GM12878 (cell line): ENCODE measurements around the gene CHIT1. TPM values are rescaled to one million over a fixed set of nuclear protein-coding genes. Genes with fewer than 3 reads are reported as not detected.

Experiments used
- ATAC-seq: fragments of 200-7000 bp; cut with Tn5 transposase; 3 replicates; pipeline ENCODE4 v1.9.1; 2020; ENCODE audit warnings: mild to moderate bottlenecking, moderate library complexity
- BruUV-seq: library from RNA; stranded (reverse); fragments of 400-500 nt; replicated peaks from 2 replicates; lab custom pipeline; 2021; lab: Mats Ljungman, UMichigan
- CTCF ChIA-PET: fragments of 300-600 bp; sonication (Branson Sonifier 250); formaldehyde crosslinking; extraction: SDS; loops from one replicate; lab custom pipeline; 2021; ENCODE audit warnings: inconsistent platforms; lab: Yijun Ruan, JAX
- POLR2A ChIA-PET: fragments of 350-600 bp; formaldehyde crosslinking; extraction: SDS; loops from one replicate; lab custom pipeline; 2021; ENCODE audit warnings: inconsistent platforms; lab: Charles Lee
- RAD21 ChIA-PET: fragments of 300-600 bp; sonication (Branson Sonifier 250); formaldehyde crosslinking; loops from one replicate; lab custom pipeline; 2023; ENCODE audit warnings: antibody characterized with exemption; ENCODE audit not compliant: unreplicated experiment; lab: Charles Lee
- SMC1A ChIA-PET: fragments of 300-600 bp; sonication (Branson Sonifier 250); formaldehyde crosslinking; loops from one replicate; lab custom pipeline; 2023; ENCODE audit not compliant: unreplicated experiment, uncharacterized antibody; lab: Charles Lee
- DNase-seq: peaks from one replicate; pipeline ENCODE4 v3.0.0-alpha.2; 2011; ENCODE audit warnings: low read depth, low spot score
- FAIRE-seq: peaks from 3 replicates; lab custom pipeline; 2011; peaks lifted over from hg19 to GRCh38; lab: Jason Lieb, UNC
- H2AFZ ChIP-seq: 2 replicates; pipeline ENCODE4 v1.6.0; 2011; ENCODE audit warnings: low read depth, low read length, control low read depth; ENCODE audit not compliant: control insufficient read depth
- H3K27ac ChIP-seq: 2 replicates; pipeline ENCODE4 v1.5.1; 2011; ENCODE audit warnings: control low read depth; ENCODE audit not compliant: control insufficient read depth, insufficient read depth
- H3K27me3 ChIP-seq, 2 experiments: replicated peaks in 1 of 2; 2 replicates each; pipeline versions ENCODE4 v1.6.0 to v1.6.1; 2011; ENCODE audit warnings: low read length in 1 of 2; ENCODE audit not compliant: control insufficient read depth in 2 of 2, insufficient read depth in 2 of 2
- H3K36me3 ChIP-seq, 2 experiments: 2 replicates each; pipeline ENCODE4 v1.5.1; 2011; ENCODE audit warnings: low read length in 1 of 2; ENCODE audit not compliant: control insufficient read depth in 2 of 2, insufficient read depth in 2 of 2
- H3K4me1 ChIP-seq: 2 replicates; pipeline ENCODE4 v1.6.1; 2011; ENCODE audit warnings: mild to moderate bottlenecking, low read length, moderate library complexity, mixed read lengths; ENCODE audit not compliant: control insufficient read depth, insufficient read depth
- H3K4me2 ChIP-seq: 2 replicates; pipeline ENCODE4 v1.6.0; 2011; ENCODE audit warnings: control low read depth; ENCODE audit not compliant: control insufficient read depth, insufficient read depth
- H3K4me3 ChIP-seq: fragments of 200-600 bp; sonication (generic); 2 replicates; pipeline ENCODE4 v1.5.1; 2016
- H3K79me2 ChIP-seq: 2 replicates; pipeline ENCODE4 v1.6.0; 2011; ENCODE audit warnings: low read length; ENCODE audit not compliant: control insufficient read depth, insufficient read depth
- H3K9ac ChIP-seq: 2 replicates; pipeline ENCODE4 v1.8.0; 2011; ENCODE audit warnings: low read length, control low read depth, mixed read lengths; ENCODE audit not compliant: control insufficient read depth, insufficient read depth
- H3K9me3 ChIP-seq: replicated peaks from 3 replicates; pipeline ENCODE4 v1.5.1; 2011; ENCODE audit warnings: mild to moderate bottlenecking, low read length; ENCODE audit not compliant: control insufficient read depth, insufficient read depth
- H4K20me1 ChIP-seq: 2 replicates; pipeline ENCODE4 v1.6.0; 2011; ENCODE audit not compliant: control insufficient read depth, insufficient read depth
- BHLHE40 ChIP-seq, 2 experiments: fragments of 450-650 bp in 1 of 2; IDR thresholded peaks; 2 replicates each; pipeline ENCODE4 v1.6.1; 2011 to 2017; ENCODE audit warnings: low read depth in 2 of 2, borderline replicate concordance in 1 of 2, improper control_type of control experiment in 1 of 2, low read length in 1 of 2, mild to moderate bottlenecking in 1 of 2
- BMI1 ChIP-seq: fragments of 450-650 bp; IDR thresholded peaks from 2 replicates; pipeline ENCODE4 v1.6.1; 2016; ENCODE audit warnings: mild to moderate bottlenecking, moderate library complexity, borderline replicate concordance
- EZH2 ChIP-seq: IDR thresholded peaks from 2 replicates; pipeline ENCODE4 v1.6.1; 2012; ENCODE audit warnings: low read depth, mild to moderate bottlenecking, control low read depth, inconsistent platforms, low read length, borderline replicate concordance; ENCODE audit not compliant: control insufficient read depth
- FOS ChIP-seq: IDR thresholded peaks from 3 replicates; pipeline ENCODE4 v1.6.1; 2011; ENCODE audit warnings: borderline replicate concordance; ENCODE audit not compliant: insufficient read length; ENCODE audit errors: extremely low read depth
- FOXK2 ChIP-seq: fragments of 450-650 bp; IDR thresholded peaks from 2 replicates; pipeline ENCODE4 v1.6.1; 2017; ENCODE audit warnings: mild to moderate bottlenecking, moderate library complexity
- FOXM1 ChIP-seq: IDR thresholded peaks from 2 replicates; pipeline ENCODE4 v1.6.1; 2012; ENCODE audit warnings: low read depth, mild to moderate bottlenecking, inconsistent platforms, low read length, moderate library complexity
- HDGF ChIP-seq: fragments of 450-650 bp; IDR thresholded peaks from 2 replicates; pipeline ENCODE4 v1.6.1; 2016; ENCODE audit warnings: antibody characterized with exemption
- KDM1A ChIP-seq: fragments of 200-600 bp; sonication (generic); IDR thresholded peaks from 2 replicates; pipeline ENCODE4 v1.6.1; 2016; ENCODE audit warnings: borderline replicate concordance
- MEF2A ChIP-seq: IDR thresholded peaks from 2 replicates; pipeline ENCODE4 v1.6.1; 2011; ENCODE audit warnings: low read depth, mild to moderate bottlenecking, low read length, moderate library complexity; ENCODE audit not compliant: insufficient read depth
- MYC ChIP-seq: IDR thresholded peaks from 2 replicates; pipeline ENCODE4 v1.6.1; 2011; ENCODE audit warnings: mild to moderate bottlenecking, low read length, moderate library complexity, inconsistent platforms; ENCODE audit not compliant: insufficient read depth, insufficient replicate concordance, insufficient read length, severe bottlenecking
- NBN ChIP-seq: fragments of 450-650 bp; IDR thresholded peaks from 2 replicates; pipeline ENCODE4 v1.6.1; 2016
- PAX8 ChIP-seq: fragments of 450-650 bp; IDR thresholded peaks from 2 replicates; pipeline ENCODE4 v1.6.1; 2017; ENCODE audit warnings: mild to moderate bottlenecking, moderate library complexity
- RAD21 ChIP-seq: IDR thresholded peaks from 2 replicates; pipeline ENCODE4 v1.6.1; 2011; ENCODE audit warnings: mild to moderate bottlenecking, low read depth, low read length, moderate library complexity; ENCODE audit not compliant: insufficient read depth
- SIX5 ChIP-seq: IDR thresholded peaks from 2 replicates; pipeline ENCODE4 v1.6.1; 2011; ENCODE audit warnings: mild to moderate bottlenecking, low read depth, low read length, moderate library complexity; ENCODE audit not compliant: severe bottlenecking
- SMARCA5 ChIP-seq: fragments of 450-650 bp; IDR thresholded peaks from 2 replicates; pipeline ENCODE4 v1.6.1; 2017; ENCODE audit warnings: mild to moderate bottlenecking
- SMC3 ChIP-seq: IDR thresholded peaks from 2 replicates; pipeline ENCODE4 v1.6.1; 2011; ENCODE audit warnings: low read length, improper control_type of control experiment, borderline replicate concordance
- SRF ChIP-seq, 2 experiments: IDR thresholded peaks; 2 replicates each; pipeline ENCODE4 v1.6.1; 2011; ENCODE audit warnings: low read depth in 2 of 2, low read length in 2 of 2, mild to moderate bottlenecking in 1 of 2, moderate library complexity in 1 of 2
- STAT3 ChIP-seq: IDR thresholded peaks from 2 replicates; pipeline ENCODE4 v1.6.1; 2011; ENCODE audit warnings: low read depth, low read length, improper control_type of control experiment
- ZNF622 ChIP-seq: fragments of 450-650 bp; IDR thresholded peaks from 2 replicates; pipeline ENCODE4 v1.6.1; 2017; ENCODE audit warnings: mild to moderate bottlenecking, inconsistent platforms
- ZSCAN29 ChIP-seq: fragments of 450-650 bp; IDR thresholded peaks from 2 replicates; pipeline ENCODE4 v1.6.1; 2017; ENCODE audit warnings: mild to moderate bottlenecking, moderate library complexity
- WGBS: methylation state at CpG from one replicate; pipeline ENCODE4 v1.1.6; 2016; ENCODE audit warnings: low lambda C conversion rate; ENCODE audit not compliant: insufficient replicate concordance, insufficient coverage; ENCODE audit errors: missing lambda C conversion rate; 5-methylcytosine and 5-hydroxymethylcytosine counted together
- in situ Hi-C: fragments of 300-500 bp; cut with MboI; formaldehyde crosslinking; loops from 9 replicates; pipeline ENCODE4 v1.14.3; 2018; ENCODE audit warnings: mixed read lengths
- intact Hi-C: fragments of 100-400 bp; cut with micrococcal nuclease; formaldehyde crosslinking; loops from one replicate; pipeline ENCODE4 v1.14.2; 2022; ENCODE audit not compliant: unreplicated experiment
- polyA plus RNA-seq, 11 experiments: library from polyadenylated mRNA; depleted of rRNA in 4 of 11; unstranded in 6 of 11; stranded (reverse) in 5 of 11; fragments of >200 nt; fragmentation: Nextera tagmentation in 4 of 11; fragmentation: Illumina TruSeq in 1 of 11; extraction: Ambion mirVana in 4 of 11; extraction: Trizol in 1 of 11; gene quantifications; 1 replicate in 1 of 11; 2 replicates in 10 of 11; pipeline versions ENCODE4 v1.2.1 to v1.2.3, GENCODE V29; 2011 to 2016; ENCODE audit warnings: inconsistent platforms in 2 of 11, missing spikeins in 2 of 11, low read depth in 1 of 11
- total RNA-seq, 4 experiments: library from RNA; depleted of rRNA in 3 of 4; stranded (reverse); fragments of >200 nt in 3 of 4; fragmentation: Illumina TruSeq in 1 of 4; extraction: Trizol in 1 of 4; gene quantifications; 2 replicates each; pipeline versions ENCODE4 v1.2.1 to v1.2.3, GENCODE V29; 2013 to 2021
- TF ChIP-seq, protein P1 (sequence below): IDR thresholded peaks from 2 replicates; pipeline ENCODE4 v1.6.1; 2012; ENCODE audit warnings: low read depth, low read length, improper control_type of control experiment
- TF ChIP-seq, protein P2 (sequence below): IDR thresholded peaks from 2 replicates; pipeline ENCODE4 v1.6.1; 2011; ENCODE audit warnings: low read depth, mild to moderate bottlenecking, low read length, moderate library complexity, borderline replicate concordance; ENCODE audit errors: extremely low read depth
- TF ChIP-seq, protein P3 (sequence below): fragments of 450-650 bp; IDR thresholded peaks from 2 replicates; pipeline ENCODE4 v1.6.1; 2017; ENCODE audit warnings: mild to moderate bottlenecking, low read depth, inconsistent platforms; ENCODE audit not compliant: poor library complexity, severe bottlenecking

CHIT1 gene
- total and polyA plus RNA-seq, 10 of the 15 experiments (the other 5 are each of a cell fraction or from before 2014, with no cell fraction given), result 0.02 to 2.1 (median 0.76) TPM

DNA sequence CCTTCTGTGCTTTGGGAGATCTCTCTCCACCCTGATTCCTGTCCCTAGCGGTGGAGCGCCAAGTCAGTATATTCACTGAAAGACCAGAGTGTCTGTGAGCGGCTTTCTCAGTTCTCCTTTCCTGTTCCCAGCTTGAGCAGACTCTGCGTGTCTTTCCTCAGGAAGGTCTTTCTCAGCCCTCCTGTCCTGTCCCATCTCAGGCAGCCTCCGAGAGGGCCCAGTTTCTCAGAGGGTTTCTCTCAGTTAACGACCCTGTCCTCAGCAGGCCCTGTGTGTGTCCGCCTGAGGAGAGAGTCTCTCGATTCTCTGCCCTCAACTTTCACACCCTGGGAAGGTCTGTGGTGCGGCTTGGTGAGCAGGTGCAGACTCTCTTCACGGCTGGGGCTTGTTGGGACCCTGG is 34.0 kb upstream of the CHIT1 start:
- ChIA-PET RAD21 (interaction anchor here (0.8 to 1.4 kb wide), 2 partner anchors 64 to 180 kb away, joined by 3 read pairs; no protein-coding TSS in a partner anchor), POLR2A (interaction anchor here (0.7 kb wide), 1 partner anchor 12 kb away, joined by 3 read pairs; no protein-coding TSS in a partner anchor), CTCF (interaction anchor here (0.7 to 4.2 kb wide), 11 partner anchors 46 to 439 kb away, joined by 3 to 45 read pairs (median 4); no protein-coding TSS in a partner anchor), SMC1A (interaction anchor here (1.0 to 17.6 kb wide), 5 partner anchors 9 to 215 kb away, joined by 3 to 508 read pairs (median 4); no protein-coding TSS in a partner anchor)
- no peak for FAIRE-seq
- Histone ChIP-seq H2AFZ (no peak overlapping the region), H4K20me1 (no peaks in the 10 kb centered on the region), H3K9me3 (no peaks in the 10 kb centered on the region), H3K4me2 (no peak overlapping the region; the same call in 1 of the 2 replicates), H3K79me2 (no peaks in the 10 kb centered on the region), H3K4me1 (peaks cover 3% of the 10 kb centered on the region), H3K4me3 (no peak overlapping the region), H3K27ac (no peak overlapping the region), H3K9ac (no peak overlapping the region), H3K36me3 (no peaks in the 10 kb centered on the region), H3K27me3 (no peaks in the 10 kb centered on the region; a peak in 1 of 4 replicates)
- no peak for DNase-seq
- intact Hi-C loops (no loop called here), in situ Hi-C loops (no loop called here)
- no TSS peak for BruUV-seq
- WGBS, result 40% methylated on average over 10 of the region's 10 CpGs
- peak; percentile 70 for ATAC-seq
- TF ChIP-seq BHLHE40 (IDR thresholded peaks at IDR 0.05; ENCODE audit: borderline replicate concordance in 1 of 2, low read depth in 2 of 2, low read length in 1 of 2), result no peak
- TF ChIP-seq EZH2, result no peak
- no peak for TF ChIP-seq MEF2A
- no peak for TF ChIP-seq FOXM1
- TF ChIP-seq ZSCAN29, result no peak
- no peak for TF ChIP-seq BMI1
- no peak for TF ChIP-seq RAD21
- no peak for TF ChIP-seq MYC
- TF ChIP-seq, protein P1, sequence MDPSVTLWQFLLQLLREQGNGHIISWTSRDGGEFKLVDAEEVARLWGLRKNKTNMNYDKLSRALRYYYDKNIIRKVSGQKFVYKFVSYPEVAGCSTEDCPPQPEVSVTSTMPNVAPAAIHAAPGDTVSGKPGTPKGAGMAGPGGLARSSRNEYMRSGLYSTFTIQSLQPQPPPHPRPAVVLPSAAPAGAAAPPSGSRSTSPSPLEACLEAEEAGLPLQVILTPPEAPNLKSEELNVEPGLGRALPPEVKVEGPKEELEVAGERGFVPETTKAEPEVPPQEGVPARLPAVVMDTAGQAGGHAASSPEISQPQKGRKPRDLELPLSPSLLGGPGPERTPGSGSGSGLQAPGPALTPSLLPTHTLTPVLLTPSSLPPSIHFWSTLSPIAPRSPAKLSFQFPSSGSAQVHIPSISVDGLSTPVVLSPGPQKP, result no peak
- no peak for TF ChIP-seq SRF (IDR thresholded peaks at IDR 0.05; ENCODE audit: low read depth in 2 of 2, low read length in 2 of 2)
- TF ChIP-seq, protein P2, sequence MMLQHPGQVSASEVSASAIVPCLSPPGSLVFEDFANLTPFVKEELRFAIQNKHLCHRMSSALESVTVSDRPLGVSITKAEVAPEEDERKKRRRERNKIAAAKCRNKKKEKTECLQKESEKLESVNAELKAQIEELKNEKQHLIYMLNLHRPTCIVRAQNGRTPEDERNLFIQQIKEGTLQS, result no peak
- TF ChIP-seq, protein P3, sequence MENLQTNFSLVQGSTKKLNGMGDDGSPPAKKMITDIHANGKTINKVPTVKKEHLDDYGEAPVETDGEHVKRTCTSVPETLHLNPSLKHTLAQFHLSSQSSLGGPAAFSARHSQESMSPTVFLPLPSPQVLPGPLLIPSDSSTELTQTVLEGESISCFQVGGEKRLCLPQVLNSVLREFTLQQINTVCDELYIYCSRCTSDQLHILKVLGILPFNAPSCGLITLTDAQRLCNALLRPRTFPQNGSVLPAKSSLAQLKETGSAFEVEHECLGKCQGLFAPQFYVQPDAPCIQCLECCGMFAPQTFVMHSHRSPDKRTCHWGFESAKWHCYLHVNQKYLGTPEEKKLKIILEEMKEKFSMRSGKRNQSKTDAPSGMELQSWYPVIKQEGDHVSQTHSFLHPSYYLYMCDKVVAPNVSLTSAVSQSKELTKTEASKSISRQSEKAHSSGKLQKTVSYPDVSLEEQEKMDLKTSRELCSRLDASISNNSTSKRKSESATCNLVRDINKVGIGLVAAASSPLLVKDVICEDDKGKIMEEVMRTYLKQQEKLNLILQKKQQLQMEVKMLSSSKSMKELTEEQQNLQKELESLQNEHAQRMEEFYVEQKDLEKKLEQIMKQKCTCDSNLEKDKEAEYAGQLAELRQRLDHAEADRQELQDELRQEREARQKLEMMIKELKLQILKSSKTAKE, result no peak
- no peak for TF ChIP-seq FOXK2
- no peak for TF ChIP-seq STAT3
- TF ChIP-seq SMARCA5, result no peak
- no peak for TF ChIP-seq HDGF
- TF ChIP-seq NBN, result 0 out of 2 replicates have a peak, but pooled peaks have one; percentile 24
- no peak for TF ChIP-seq FOS
- no peak for TF ChIP-seq SIX5
- TF ChIP-seq ZNF622, result no peak
- TF ChIP-seq SMC3, result no peak
- no peak for TF ChIP-seq PAX8
- no peak for TF ChIP-seq KDM1A
